Measurements from ENCODE around the gene VSNL1.

Gene VSNL1

GRCh38 chr2:17646081-17646554, 105.6 kb downstream of the VSNL1 start:
- Histone ChIP-seq H3K4me3 (ENCODE audit: low read depth, low read length) (no peak overlapping the region), H3K9me3 (ENCODE audit: control insufficient read depth, insufficient read depth, low read length) (no peaks in the 10 kb centered on the region), H3K9ac (ENCODE audit: low read depth, low read length) (no peak overlapping the region), H3K27ac (ENCODE audit: low read depth, low read length) (no peak overlapping the region), H3K27me3 (ENCODE audit: control insufficient read depth, insufficient read depth, low read length) (no peaks in the 10 kb centered on the region), H3K4me1 (ENCODE audit: control insufficient read depth, insufficient read depth, low read length) (no peaks in the 10 kb centered on the region), H3K36me3 (ENCODE audit: control insufficient read depth, insufficient read depth, low read length) (no peaks in the 10 kb centered on the region)

GRCh38 chr2:17646838-17647701, 106.6 kb downstream of the VSNL1 start:
- no peak overlapping the region for H3K9ac ChIP-seq (ENCODE audit: low read depth, low read length)
- no peak overlapping the region for H3K27ac ChIP-seq (ENCODE audit: low read depth, low read length)
- no peaks in the 10 kb centered on the region for H3K4me1 ChIP-seq (ENCODE audit: control insufficient read depth, insufficient read depth, low read length)
- no peak overlapping the region for H3K4me3 ChIP-seq (ENCODE audit: low read depth, low read length)
- no peaks in the 10 kb centered on the region for H3K9me3 ChIP-seq (ENCODE audit: control insufficient read depth, insufficient read depth, low read length)
- H3K36me3 ChIP-seq (ENCODE audit: control insufficient read depth, insufficient read depth, low read length): no peaks in the 10 kb centered on the region
- no peaks in the 10 kb centered on the region for H3K27me3 ChIP-seq (ENCODE audit: control insufficient read depth, insufficient read depth, low read length)

GRCh38 chr2:17648581-17648980, 108.1 kb downstream of the VSNL1 start:
- Histone ChIP-seq H3K36me3 (ENCODE audit: control insufficient read depth, insufficient read depth, low read length) (peaks cover 6% of the 10 kb centered on the region; the same call in 1 of the 2 replicates), H3K4me1 (ENCODE audit: control insufficient read depth, insufficient read depth, low read length) (0 out of 2 replicates have a peak, but pooled peaks cover 3% of the 10 kb centered on the region), H3K27me3 (ENCODE audit: control insufficient read depth, insufficient read depth, low read length) (no peaks in the 10 kb centered on the region), H3K27ac (ENCODE audit: low read depth, low read length) (no peak overlapping the region), H3K4me3 (ENCODE audit: low read depth, low read length) (no peak overlapping the region), H3K9me3 (ENCODE audit: control insufficient read depth, insufficient read depth, low read length) (no peaks in the 10 kb centered on the region), H3K9ac (ENCODE audit: low read depth, low read length) (no peak overlapping the region)

- no peak overlapping the region for H3K4me3 ChIP-seq (ENCODE audit: low read depth, low read length)
- H3K9me3 ChIP-seq (ENCODE audit: control insufficient read depth, insufficient read depth, low read length): no peaks in the 10 kb centered on the region
- peaks cover 6% of the 10 kb centered on the region; the same call in 1 of the 2 replicates for H3K36me3 ChIP-seq (ENCODE audit: control insufficient read depth, insufficient read depth, low read length)
- no peaks in the 10 kb centered on the region for H3K27me3 ChIP-seq (ENCODE audit: control insufficient read depth, insufficient read depth, low read length)
- no peak overlapping the region for H3K9ac ChIP-seq (ENCODE audit: low read depth, low read length)
- H3K27ac ChIP-seq (ENCODE audit: low read depth, low read length): no peak overlapping the region
- 0 out of 2 replicates have a peak, but pooled peaks cover 3% of the 10 kb centered on the region for H3K4me1 ChIP-seq (ENCODE audit: control insufficient read depth, insufficient read depth, low read length)
Measured at GRCh38 chr2:17649026-17649425, 108.5 kb downstream of the VSNL1 start.

GRCh38 chr2:17652681-17653394, 112.3 kb downstream of the VSNL1 start:
- H3K27me3 ChIP-seq (ENCODE audit: control insufficient read depth, insufficient read depth, low read length): no peaks in the 10 kb centered on the region
- peaks cover 9% of the 10 kb centered on the region for H3K36me3 ChIP-seq (ENCODE audit: control insufficient read depth, insufficient read depth, low read length)
- no peak overlapping the region for H3K27ac ChIP-seq (ENCODE audit: low read depth, low read length)
- no peak overlapping the region for H3K4me3 ChIP-seq (ENCODE audit: low read depth, low read length)
- H3K4me1 ChIP-seq (ENCODE audit: control insufficient read depth, insufficient read depth, low read length): 0 out of 2 replicates have a peak, but pooled peaks cover 3% of the 10 kb centered on the region
- H3K9me3 ChIP-seq (ENCODE audit: control insufficient read depth, insufficient read depth, low read length): no peaks in the 10 kb centered on the region
- no peak overlapping the region for H3K9ac ChIP-seq (ENCODE audit: low read depth, low read length)

- no peaks in the 10 kb centered on the region for H3K9me3 ChIP-seq (ENCODE audit: control insufficient read depth, insufficient read depth, low read length)
- no peak overlapping the region for H3K27ac ChIP-seq (ENCODE audit: low read depth, low read length)
- H3K4me1 ChIP-seq (ENCODE audit: control insufficient read depth, insufficient read depth, low read length): no peaks in the 10 kb centered on the region
- H3K4me3 ChIP-seq (ENCODE audit: low read depth, low read length): no peak overlapping the region
- peaks cover 16% of the 10 kb centered on the region for H3K36me3 ChIP-seq (ENCODE audit: control insufficient read depth, insufficient read depth, low read length)
- H3K9ac ChIP-seq (ENCODE audit: low read depth, low read length): no peak overlapping the region
- H3K27me3 ChIP-seq (ENCODE audit: control insufficient read depth, insufficient read depth, low read length): no peaks in the 10 kb centered on the region
Measured at GRCh38 chr2:17657759-17658158, 117.3 kb downstream of the VSNL1 start.

GRCh38 chr2:17658251-17658843, 117.9 kb downstream of the VSNL1 start:
- peaks cover 16% of the 10 kb centered on the region for H3K36me3 ChIP-seq (ENCODE audit: control insufficient read depth, insufficient read depth, low read length)
- no peaks in the 10 kb centered on the region for H3K27me3 ChIP-seq (ENCODE audit: control insufficient read depth, insufficient read depth, low read length)
- no peaks in the 10 kb centered on the region for H3K4me1 ChIP-seq (ENCODE audit: control insufficient read depth, insufficient read depth, low read length)
- H3K9ac ChIP-seq (ENCODE audit: low read depth, low read length): no peak overlapping the region
- no peaks in the 10 kb centered on the region for H3K9me3 ChIP-seq (ENCODE audit: control insufficient read depth, insufficient read depth, low read length)
- no peak overlapping the region for H3K4me3 ChIP-seq (ENCODE audit: low read depth, low read length)
- H3K27ac ChIP-seq (ENCODE audit: low read depth, low read length): no peak overlapping the region

- Histone ChIP-seq H3K27me3 (ENCODE audit: control insufficient read depth, insufficient read depth, low read length) (no peaks in the 10 kb centered on the region), H3K36me3 (ENCODE audit: control insufficient read depth, insufficient read depth, low read length) (peaks cover 34% of the 10 kb centered on the region), H3K4me3 (ENCODE audit: low read depth, low read length) (no peak overlapping the region), H3K4me1 (ENCODE audit: control insufficient read depth, insufficient read depth, low read length) (no peaks in the 10 kb centered on the region), H3K27ac (ENCODE audit: low read depth, low read length) (no peak overlapping the region), H3K9me3 (ENCODE audit: control insufficient read depth, insufficient read depth, low read length) (no peaks in the 10 kb centered on the region), H3K9ac (ENCODE audit: low read depth, low read length) (no peak overlapping the region)
Measured at GRCh38 chr2:17660219-17660618, 119.7 kb downstream of the VSNL1 start.

- Histone ChIP-seq H3K36me3 (ENCODE audit: control insufficient read depth, insufficient read depth, low read length) (peaks cover 43% of the 10 kb centered on the region), H3K27me3 (ENCODE audit: control insufficient read depth, insufficient read depth, low read length) (no peaks in the 10 kb centered on the region), H3K4me1 (ENCODE audit: control insufficient read depth, insufficient read depth, low read length) (no peaks in the 10 kb centered on the region), H3K9ac (ENCODE audit: low read depth, low read length) (no peak overlapping the region), H3K9me3 (ENCODE audit: control insufficient read depth, insufficient read depth, low read length) (no peaks in the 10 kb centered on the region), H3K27ac (ENCODE audit: low read depth, low read length) (no peak overlapping the region), H3K4me3 (ENCODE audit: low read depth, low read length) (no peak overlapping the region)
Measured at GRCh38 chr2:17661460-17661859, 121.0 kb downstream of the VSNL1 start.

GRCh38 chr2:17662723-17663122, 122.2 kb downstream of the VSNL1 start:
- Histone ChIP-seq H3K27me3 (ENCODE audit: control insufficient read depth, insufficient read depth, low read length) (no peaks in the 10 kb centered on the region), H3K4me3 (ENCODE audit: low read depth, low read length) (no peak overlapping the region), H3K27ac (ENCODE audit: low read depth, low read length) (no peak overlapping the region), H3K4me1 (ENCODE audit: control insufficient read depth, insufficient read depth, low read length) (no peaks in the 10 kb centered on the region), H3K9me3 (ENCODE audit: control insufficient read depth, insufficient read depth, low read length) (no peaks in the 10 kb centered on the region), H3K9ac (ENCODE audit: low read depth, low read length) (no peak overlapping the region), H3K36me3 (ENCODE audit: control insufficient read depth, insufficient read depth, low read length) (peaks cover 56% of the 10 kb centered on the region)
